A673 (cell line): Measurements from ENCODE around the gene APBB2.

ENCODE experiments used
- EZH2 ChIP-seq: fragments of 200-600 bp; sonication (generic); IDR thresholded peaks from 2 replicates; pipeline ENCODE4 v1.6.1; 2017; ENCODE audit warnings: borderline replicate concordance, low read depth, mild to moderate bottlenecking, mixed read lengths, antibody characterized with exemption, low read length; ENCODE audit not compliant: poor library complexity, severe bottlenecking
- TF ChIP-seq, protein P1 (sequence below): fragments of 300-800, 200-600 bp; sonication (generic); conservative IDR thresholded peaks from 2 replicates; pipeline ENCODE4 v1.5.1; 2017; ENCODE audit warnings: low read depth, mild to moderate bottlenecking, antibody characterized with exemption, low read length, moderate library complexity, mixed read lengths

DNA sequence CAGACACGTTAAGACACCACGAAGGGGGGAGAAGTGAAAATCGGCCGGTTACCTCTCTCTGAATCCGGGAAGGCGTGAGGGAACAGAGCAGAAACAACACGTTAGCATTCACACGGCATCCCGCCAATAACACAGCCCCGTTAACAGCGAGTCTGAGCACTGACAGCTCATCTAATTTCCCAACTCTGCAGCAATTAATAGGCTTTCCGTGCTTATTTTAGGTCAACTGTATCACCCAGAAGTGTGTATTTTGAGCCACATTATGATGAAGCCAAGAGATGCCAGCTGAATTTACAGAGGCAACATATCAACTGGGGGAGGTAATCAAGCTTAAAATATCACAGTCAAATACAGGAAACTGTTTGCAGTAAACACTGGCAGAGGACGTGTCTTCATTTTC is 372.0 kb downstream of the APBB2 start:
- TF ChIP-seq, protein P1, sequence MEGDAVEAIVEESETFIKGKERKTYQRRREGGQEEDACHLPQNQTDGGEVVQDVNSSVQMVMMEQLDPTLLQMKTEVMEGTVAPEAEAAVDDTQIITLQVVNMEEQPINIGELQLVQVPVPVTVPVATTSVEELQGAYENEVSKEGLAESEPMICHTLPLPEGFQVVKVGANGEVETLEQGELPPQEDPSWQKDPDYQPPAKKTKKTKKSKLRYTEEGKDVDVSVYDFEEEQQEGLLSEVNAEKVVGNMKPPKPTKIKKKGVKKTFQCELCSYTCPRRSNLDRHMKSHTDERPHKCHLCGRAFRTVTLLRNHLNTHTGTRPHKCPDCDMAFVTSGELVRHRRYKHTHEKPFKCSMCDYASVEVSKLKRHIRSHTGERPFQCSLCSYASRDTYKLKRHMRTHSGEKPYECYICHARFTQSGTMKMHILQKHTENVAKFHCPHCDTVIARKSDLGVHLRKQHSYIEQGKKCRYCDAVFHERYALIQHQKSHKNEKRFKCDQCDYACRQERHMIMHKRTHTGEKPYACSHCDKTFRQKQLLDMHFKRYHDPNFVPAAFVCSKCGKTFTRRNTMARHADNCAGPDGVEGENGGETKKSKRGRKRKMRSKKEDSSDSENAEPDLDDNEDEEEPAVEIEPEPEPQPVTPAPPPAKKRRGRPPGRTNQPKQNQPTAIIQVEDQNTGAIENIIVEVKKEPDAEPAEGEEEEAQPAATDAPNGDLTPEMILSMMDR, result no peak
- no peak for TF ChIP-seq EZH2
